NCI-H510A (cell line): ENCODE measurements around the gene AP1S1.
"Not testable (repeated sequence)": the region's sequence is repeated elsewhere in the genome, so short reads cannot be mapped to it uniquely, and the experiment has no call there.

Experiments
- DNase-seq: peaks from one replicate; lab custom pipeline; 2025; lab: John Stamatoyannopoulos, UW

The AP1S1 gene

DNA sequence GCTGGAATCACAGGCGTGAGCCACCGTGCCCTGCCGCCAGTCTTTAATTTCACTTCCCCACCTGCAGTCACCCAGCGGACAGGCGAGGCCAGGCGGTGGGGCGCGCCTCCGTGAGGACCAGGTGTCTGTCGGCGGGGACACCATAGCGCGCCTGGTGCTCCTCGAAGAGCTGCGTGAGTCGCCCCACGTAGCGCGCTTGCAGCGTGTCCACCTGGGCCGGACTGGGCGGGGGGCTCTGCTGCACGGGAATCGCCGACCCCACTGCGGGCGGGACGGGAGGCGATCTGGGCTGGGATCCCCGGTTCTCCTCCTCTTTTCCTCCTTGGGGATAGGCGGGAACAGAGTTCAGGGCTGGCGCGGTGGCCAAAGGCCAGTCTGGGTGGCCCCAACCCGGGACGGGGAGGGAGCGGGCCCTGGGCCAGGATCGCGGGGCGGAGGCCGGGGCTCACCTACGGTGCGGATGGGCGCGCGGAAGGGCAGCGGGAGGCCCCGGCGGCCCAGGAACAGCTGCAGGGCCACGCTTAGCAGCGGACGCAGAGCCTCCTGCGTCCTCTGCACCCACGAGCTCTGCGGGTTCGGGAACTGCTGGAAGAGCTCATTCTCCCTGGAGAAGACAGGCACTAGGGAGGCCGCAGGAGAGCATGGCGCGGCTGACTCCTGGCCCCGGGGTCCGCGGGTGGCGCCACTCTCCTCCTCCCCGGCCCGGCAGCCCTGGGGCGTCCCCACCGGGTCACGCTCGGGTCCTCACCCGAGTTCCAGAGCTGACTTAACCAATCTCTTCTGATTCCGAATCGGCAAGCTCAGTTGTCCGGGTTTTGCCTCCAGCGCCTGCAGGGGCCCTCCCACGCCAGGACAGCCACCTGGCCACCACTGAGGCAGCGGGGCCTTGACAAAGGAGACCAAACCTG lies 47.7 kb downstream of the AP1S1 start:
- DNase-seq, result no peak

DNA sequence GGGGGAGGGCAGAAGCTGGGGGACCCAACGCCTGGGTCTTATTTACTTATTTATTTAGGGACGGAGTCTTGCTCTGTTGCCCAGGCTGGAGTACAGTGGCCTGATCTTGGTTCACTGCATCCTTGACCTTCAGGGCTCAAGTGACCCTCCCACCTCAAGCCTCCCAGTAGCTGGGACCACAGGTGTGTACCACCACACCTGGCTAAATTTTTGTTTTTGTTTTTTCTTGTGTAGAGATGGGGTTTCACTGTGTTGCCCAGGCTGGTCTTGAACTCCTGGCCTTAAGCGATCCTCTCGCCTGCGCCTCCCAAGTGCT lies 48.3 kb downstream of the AP1S1 start:
- DNase-seq, result no peak

DNA sequence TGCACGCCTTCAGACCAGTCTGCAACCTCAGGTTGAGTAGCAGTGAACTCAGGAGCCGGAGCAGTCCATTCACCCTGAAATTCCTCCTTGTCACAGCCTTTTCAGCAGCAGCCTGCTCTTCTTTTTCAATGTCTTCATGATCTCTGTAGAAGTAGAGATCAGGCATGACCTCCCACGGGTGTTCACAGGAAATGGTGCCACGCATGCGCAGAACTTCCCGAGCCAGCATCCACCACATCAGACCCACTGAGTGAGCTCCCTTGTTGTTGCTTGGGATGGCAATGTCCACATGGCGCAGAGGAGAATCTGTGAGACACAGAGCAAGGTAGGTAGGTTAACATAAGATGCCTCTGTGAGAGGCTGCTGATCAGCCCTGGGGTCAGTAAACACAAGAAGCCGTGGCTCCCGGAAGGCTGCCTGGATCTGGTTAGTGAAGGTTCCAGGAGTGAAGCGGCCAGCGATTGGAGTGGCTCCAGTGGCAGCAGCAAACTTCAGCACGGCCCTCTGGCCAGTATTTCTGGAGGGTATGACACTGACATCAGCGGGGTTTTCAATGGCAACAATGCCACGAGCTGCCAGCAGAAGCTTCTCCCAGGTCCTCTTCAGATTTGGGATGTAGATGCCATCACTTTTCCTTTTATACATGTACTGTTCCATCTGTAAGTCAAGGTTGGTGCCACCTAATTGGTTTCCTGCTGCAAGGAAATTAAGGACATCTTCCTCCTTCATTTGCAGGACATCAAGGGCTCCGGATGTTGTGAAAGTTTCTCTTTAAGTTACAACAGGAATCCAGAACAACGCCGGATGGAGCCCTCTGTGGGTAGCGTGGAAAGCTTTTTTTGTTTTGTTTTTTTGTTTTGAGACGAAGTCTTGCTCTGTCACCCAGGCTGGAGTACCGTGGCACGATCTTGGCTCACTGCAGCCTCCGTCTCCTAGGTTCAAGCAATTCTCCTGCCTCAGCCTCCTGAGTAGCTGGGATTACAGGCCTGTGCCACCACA lies 49.8 kb downstream of the AP1S1 start:
- DNase-seq, result not testable (repeated sequence)

DNA sequence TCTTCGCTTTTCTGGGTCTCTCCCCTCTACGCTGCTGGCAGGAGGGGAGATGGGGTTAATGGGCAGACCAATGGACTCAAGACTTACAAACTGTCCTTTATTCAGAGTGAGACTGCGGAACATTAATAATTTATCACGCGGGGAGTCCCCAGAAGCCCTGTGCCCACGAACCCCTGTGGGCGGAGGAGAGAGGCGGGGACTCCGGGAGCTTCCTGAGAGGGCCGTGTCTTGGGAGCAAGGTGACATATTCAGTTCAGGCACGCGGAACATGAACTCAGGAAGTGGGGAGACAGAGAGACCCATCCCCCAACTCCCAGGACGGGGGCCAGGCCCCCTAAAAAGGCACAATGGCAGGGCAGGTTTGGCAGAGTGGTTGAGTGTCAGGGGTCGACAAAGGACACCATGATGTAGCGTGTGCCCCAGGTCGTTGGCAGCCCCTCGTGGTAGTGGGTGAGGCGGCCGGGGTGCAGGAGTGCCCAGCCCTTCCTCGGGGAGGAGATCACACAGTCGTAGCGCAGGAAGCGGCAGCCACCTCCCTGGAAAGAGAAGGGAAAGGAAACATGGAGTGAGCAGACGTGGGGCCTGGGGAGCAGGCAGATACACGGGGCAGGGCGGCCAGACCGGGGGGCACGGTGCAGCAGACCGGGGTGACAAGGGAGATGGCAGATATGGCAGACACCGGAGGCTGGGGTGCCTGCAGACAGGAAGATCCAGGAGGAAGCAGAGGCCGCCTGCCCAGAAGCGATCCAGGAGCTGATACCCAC lies 51.8 kb downstream of the AP1S1 start:
- no peak for DNase-seq

- DNase-seq, result no peak
These were observed 52.4 kb downstream of the AP1S1 start for GRCh38 chr7:101206665-101207042.

GRCh38 chr7:101207459-101207858 lies 53.2 kb downstream of the AP1S1 start:
- no peak for DNase-seq

DNA sequence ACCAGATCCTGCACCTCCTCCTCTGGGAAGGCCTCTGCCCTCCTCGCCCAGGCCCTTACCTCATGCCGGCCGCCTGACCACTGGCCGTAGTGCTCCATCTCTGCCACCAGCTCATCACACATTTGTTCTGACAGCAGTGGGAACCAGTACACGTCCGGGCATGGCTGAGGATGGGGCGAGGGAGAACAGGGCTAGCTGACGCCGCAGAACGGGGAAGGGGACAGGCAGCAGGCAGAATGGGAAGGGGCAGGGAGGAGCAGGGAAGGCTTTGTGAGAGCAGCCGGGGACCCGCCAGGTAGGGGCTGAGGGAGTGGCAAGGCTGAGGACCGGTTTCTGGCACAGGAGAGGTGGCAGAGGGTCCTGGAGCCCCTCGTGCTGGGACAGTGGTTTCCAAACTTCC lies 54.5 kb downstream of the AP1S1 start:
- DNase-seq, result no peak

- DNase-seq, result no peak
These were observed 55.9 kb downstream of the AP1S1 start for GRCh38 chr7:101210143-101210542.
